ENCODE measurements around the gene USP20.

The USP20 gene

DNA sequence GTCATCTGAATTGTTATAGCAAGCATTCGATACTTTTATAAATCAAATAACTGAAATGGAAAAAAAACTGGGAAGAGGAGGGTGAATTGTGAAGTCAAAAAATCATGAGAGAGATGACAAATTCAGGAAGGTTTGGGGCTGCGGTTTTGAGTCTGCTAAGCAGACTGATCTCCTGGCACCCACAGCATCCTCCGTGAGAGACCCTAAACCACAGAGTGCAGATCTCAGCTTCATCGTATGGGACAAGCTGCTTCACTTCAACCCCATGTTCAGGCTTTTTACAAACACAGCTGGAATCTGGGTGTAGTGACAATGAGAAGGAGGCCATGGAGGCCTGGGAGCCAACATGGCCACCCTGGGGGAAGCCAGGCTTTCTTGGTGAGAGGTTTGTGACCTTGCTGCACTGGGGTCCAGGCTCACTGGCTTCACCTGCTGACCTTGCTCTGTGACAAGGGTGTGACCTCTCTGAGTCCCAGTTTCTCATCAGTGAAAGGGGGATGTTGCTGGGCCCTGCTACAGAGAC, 19.4 kb downstream of the USP20 start:
- no peak for DNase-seq (ENCODE audit: low read depth, low spot score)

- no peak for DNase-seq (ENCODE audit: low read depth, low spot score)
Measured at GRCh38 chr9:129857207-129857606, 21.9 kb downstream of the USP20 start.

DNA sequence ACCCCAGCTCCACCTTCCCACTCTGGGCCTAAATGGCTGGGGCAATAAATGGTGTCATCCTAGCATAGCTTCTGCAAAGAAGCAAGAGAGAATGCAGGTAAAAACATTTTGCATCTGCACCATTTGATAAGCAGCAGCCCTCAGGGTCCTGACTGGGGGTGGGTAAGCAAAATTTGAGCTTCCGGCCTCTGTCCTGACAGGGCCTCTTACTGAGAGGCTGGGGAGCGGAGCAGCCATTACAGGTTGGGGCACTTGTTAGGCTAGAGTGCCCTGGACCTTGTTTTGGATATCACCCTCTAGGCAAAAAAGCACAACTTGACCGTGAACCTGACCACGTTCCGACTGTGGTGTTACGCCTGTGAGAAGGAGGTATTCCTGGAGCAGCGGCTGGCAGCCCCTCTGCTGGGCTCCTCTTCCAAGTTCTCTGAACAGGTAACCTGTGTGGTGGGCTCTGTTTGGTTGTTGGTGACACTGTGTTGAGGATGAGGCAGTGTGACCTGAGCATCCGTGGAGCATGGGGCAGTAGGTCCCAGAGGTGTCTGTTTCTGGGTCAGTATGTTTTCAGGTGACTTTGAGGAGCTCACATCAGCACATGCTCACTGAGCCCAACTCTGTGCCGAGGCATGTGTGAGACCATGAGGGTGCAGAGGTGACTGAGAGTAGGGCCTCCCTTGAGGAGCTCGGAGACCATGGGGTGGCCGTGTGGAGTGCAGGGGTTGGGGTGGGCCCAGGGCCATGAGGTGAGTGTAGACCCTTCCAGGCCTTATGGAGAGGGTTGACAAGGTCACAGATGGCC, 23.1 kb downstream of the USP20 start:
- DNase-seq (ENCODE audit: low read depth, low spot score): no peak

GRCh38 chr9:129860653-129861446, 25.6 kb downstream of the USP20 start:
- no peak for DNase-seq (ENCODE audit: low read depth, low spot score)

DNA sequence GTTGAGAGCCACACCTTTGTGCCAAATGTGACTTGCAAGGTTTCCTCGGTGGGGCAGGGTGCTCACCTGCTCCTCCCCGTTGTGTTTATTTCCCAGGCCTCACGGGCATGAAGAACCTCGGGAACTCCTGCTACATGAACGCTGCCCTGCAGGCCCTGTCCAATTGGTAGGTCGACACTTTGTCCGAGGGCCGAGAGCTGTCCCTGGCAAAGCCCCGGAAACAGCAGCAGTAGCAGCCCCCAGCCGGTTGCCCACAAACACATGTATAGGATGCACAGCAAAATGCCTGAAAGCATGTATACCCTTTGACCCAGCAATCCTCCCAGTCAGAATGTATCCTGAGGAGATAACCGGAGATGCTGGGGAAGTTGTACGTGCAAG, 26.2 kb downstream of the USP20 start:
- DNase-seq (ENCODE audit: low read depth, low spot score): no peak

DNA sequence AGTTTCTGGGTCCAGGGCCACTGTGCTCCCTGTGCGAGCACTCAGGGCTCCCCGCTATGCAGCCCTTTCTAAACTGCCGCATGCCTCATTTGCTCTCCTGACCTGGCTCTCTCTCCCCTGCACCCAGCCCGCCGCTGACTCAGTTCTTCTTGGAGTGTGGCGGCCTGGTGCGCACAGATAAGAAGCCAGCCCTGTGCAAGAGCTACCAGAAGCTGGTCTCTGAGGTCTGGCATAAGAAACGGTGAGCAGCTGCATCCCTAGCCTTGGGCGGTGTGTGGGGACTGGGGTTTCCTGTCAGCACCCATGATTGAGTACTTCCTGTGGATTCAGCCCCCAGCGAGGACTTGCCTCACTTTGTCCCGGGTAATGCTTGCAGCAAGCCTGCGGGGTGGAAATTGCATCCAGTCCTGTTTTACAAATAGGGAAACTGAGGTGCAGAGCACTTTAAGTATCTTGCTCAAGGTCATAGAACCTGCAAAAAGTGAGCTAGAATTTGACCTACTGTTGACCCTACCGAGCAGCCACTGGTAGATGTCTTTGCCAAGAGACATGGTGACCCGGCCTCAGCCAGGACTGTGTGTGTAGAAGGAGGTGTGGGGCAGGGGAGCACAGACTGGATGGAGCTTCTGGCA, 27.9 kb downstream of the USP20 start:
- DNase-seq (ENCODE audit: low read depth, low spot score): no peak

DNA sequence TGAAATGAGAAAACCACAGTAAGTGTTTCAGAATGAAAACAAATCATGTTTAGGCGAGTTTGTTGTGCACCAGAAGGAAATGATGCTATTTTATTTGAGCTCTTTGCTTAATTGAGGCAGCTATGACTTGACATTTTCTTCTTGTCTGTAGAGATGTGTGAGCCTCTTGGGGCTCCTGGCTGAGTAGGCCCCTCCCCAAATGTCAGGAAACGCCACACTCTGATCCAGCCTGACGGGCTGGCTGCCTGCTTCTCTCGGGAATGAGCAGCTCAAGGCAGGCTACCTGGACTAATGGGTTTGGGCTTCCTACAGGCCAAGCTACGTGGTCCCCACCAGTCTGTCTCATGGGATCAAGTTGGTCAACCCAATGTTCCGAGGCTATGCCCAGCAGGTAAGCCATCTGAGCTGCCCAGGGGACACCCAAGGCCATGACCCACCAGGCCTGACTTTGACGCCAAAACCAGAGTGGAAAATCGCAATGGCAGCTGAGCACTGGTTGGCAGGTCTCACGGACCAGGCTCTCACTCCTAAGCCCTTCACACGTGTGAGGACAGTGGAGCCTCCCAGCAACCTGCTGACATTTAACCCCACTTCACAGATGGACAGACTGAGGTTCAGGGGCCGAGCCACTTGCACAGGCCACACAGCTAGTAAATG, 29.9 kb downstream of the USP20 start:
- DNase-seq (ENCODE audit: low read depth, low spot score): no peak

DNA sequence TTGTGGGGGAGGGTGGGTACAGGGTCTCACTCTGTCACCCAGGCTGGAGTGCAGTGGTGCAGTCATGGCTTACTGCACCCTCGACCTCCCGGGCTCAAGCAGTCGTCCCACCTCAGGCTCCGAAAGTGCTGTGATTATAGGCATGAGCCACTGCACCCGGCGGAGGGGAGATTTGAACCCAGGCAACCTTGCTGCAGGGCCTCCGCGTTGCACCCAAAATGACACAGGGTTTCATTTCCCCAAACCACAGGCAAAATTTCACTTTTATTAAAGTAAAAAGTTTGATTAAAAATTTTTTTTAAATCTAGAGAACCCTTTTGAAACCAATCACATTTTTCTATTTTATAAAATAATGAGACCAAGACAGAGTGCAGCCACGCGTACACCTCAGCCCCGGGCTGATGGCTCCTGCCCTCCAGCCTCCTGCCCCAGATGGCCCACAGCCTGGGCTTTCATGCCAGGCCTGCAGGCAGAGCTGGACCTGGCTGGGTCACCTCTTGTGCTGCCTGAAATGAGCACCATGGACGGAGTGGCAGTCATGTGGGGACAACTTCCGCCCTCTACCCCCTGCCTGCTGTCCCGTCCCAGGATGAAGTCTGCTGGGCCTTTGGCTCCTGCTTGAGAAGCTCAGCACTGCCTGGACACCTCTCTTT, 30.5 kb downstream of the USP20 start:
- no peak for DNase-seq (ENCODE audit: low read depth, low spot score)

DNA sequence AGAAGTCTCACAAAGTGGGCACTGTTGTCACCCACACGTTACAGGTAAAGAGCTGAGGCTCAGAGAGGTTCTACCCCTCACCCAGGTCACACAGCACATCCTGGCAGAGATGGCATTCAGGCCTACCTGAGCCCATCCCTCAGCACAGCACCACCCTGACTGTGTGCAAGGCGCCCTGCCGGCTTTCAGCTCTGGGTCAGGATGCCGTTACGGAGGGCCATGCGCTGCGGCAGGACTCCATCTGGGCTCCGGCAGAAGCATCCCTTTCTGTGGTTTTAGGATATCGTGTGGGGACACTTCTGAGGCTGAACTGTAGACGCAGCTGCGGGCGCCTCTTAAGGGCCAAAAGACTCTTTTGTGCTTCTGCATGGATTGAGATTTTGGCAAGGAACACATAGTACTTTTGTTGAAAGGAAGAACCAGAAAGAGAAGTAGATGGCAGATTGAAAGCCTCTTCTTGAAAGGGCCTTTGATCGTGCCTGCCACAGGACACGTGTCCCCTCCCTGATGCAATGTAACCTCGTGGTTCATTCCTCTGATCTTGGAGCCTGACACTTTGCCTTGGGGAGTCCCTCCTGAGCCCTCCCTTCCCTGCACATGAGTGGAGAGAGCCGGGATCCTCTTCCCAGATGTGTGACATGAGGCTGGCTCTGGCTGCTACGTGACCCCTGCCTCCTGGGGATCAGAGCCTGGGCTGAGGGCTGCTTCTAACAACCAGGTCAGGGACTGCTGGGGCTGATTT, 31.3 kb downstream of the USP20 start:
- no peak for DNase-seq (ENCODE audit: low read depth, low spot score)

GRCh38 chr9:129867136-129868022, 32.1 kb downstream of the USP20 start:
- no peak for DNase-seq (ENCODE audit: low read depth, low spot score)

DNA sequence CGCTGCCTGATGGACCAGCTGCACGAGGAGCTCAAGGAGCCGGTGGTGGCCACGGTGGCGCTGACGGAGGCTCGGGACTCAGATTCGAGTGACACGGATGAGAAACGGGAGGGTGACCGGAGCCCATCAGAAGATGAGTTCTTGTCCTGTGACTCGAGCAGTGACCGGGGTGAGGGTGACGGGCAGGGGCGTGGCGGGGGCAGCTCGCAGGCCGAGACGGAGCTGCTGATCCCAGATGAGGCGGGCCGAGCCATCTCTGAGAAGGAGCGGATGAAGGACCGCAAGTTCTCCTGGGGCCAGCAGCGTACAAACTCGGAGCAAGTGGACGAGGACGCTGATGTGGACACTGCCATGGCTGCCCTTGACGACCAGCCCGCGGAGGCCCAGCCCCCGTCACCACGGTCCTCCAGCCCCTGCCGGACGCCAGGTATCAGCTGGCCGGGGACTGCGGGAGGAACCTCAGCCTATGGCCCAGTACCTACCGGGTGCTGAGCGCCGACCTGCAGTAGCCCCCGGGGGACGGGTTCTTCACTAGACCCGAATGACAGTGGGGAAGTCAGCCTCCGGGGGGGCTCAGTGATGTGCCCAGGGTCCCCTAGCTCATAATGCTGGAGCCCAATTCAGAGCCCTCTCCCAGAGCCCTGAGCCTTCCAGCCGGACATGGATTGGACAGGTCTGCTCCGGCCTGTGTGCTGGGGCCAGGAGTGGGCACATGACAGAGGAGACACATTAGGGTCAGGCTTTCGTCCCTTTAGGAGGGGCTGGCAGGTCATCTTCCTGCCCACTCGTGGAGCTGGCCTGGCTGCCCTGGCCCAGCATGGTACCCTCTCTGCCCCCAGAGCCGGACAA, 33.0 kb downstream of the USP20 start:
- DNase-seq (ENCODE audit: low read depth, low spot score): no peak

DNA sequence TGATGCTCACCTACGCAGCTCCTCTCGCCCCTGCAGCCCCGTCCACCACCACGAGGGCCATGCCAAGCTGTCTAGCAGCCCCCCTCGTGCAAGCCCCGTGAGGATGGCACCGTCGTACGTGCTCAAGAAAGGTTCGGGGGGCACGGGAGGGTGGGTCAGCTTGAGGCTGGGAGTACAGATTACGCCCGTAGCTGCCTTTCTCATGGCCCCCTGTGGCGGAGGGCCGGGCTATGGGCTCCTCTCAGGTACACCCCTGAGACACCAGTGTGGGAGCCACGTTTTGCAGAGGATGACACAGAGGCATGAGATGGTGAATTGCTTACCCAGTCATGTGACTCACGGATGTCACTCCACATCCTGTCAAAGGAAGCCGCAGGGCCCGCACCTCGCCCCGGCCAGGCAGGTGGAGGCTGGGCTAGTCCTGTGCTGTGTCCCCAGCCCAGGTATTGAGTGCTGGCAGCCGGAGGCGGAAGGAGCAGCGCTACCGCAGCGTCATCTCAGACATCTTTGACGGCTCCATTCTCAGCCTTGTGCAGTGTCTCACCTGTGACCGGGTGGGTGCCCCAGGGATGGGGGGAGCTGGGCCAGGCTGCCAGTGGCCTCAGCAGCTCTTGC, 33.7 kb downstream of the USP20 start:
- DNase-seq (ENCODE audit: low read depth, low spot score): no peak

DNA sequence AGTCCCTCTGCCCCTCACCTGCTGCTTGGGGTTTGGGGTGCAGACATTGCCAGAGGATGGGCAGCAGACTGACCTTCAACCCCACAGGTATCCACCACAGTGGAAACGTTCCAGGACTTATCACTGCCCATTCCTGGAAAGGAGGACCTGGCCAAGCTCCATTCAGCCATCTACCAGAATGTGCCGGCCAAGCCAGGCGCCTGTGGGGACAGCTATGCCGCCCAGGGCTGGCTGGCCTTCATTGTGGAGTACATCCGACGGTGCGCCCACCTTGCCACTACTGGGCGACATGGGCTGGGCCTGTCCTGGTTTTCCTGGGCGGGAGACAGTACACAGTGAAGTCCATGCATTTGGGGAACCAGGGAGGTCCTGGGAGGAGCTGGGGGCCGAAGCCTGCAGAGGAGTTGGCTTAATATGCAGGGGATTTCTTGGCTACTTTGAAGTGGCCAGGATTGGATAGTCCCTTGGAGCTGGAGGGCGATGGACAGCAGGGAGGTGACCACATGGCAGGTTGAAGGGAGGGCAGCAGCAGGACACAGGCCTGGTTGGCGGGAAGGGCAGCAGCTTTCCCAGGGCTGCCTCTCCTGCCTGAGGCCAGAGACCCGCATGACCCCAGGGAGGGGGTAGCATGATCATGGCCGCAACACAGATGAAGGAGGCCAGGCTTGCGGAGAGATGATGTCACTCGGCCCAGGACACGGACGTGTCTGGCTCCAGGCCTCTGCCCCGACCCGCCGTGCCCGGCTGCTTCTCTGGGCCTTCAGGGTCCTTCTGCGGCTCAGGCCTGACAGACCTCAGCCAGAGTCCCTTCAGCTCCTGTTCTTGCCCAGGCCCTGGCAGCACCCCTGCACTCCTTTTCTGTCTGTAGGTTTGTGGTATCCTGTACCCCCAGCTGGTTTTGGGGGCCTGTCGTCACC, 34.6 kb downstream of the USP20 start:
- no peak for DNase-seq (ENCODE audit: low read depth, low spot score)

- DNase-seq (ENCODE audit: low read depth, low spot score): no peak
Measured at GRCh38 chr9:129871046-129871445, 35.8 kb downstream of the USP20 start.

GRCh38 chr9:129873563-129874190, 38.4 kb downstream of the USP20 start:
- no peak for DNase-seq (ENCODE audit: low read depth, low spot score)

DNA sequence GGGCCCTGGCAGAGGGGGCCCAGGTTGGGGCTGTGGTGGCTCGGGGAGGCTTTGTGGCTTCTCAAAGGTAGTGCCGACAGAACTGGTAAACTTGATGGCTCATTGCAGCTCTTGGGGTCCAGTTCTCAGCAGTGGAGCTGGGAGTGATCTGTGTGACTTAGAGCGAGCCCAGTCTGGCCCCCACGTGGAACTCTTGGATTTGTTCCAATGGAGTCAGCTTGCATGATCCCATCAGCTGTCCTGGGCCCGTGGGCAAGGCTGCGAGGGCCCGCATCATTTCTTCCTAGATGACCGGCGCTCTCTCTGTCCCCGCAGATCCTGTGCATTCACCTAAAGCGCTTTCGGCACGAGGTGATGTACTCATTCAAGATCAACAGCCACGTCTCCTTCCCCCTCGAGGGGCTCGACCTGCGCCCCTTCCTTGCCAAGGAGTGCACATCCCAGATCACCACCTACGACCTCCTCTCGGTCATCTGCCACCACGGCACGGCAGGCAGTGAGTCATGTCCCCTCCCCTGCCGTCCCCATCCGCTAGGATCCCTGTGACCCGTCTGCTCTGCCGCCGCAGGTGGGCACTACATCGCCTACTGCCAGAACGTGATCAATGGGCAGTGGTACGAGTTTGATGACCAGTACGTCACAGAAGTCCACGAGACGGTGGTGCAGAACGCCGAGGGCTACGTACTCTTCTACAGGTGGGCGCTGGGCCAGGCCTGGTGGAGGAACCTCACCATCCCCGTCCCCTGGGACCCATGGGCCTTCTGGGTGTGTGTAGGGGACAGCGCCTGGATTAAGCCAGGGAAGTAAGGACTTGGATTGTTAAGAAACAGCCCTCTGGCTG, 39.2 kb downstream of the USP20 start:
- DNase-seq (ENCODE audit: low read depth, low spot score): no peak

All from iPS DF 19.7 (cell line).